ENCODE data around the gene LAMA1. TPM values are rescaled to one million over a fixed set of nuclear protein-coding genes. Genes with fewer than 3 reads are reported as not detected.

Gene LAMA1
- total RNA-seq, 1 donor from 2014 or later, result 1.4 TPM

GRCh38 chr18:7141287-7141686, 23.7 kb upstream of the LAMA1 start:
- Histone ChIP-seq H3K4me3 (no peak overlapping the region), H3K27ac (no peak overlapping the region), H3K27me3 (no peaks in the 10 kb centered on the region), H3K36me3 (no peaks in the 10 kb centered on the region), H3K4me1 (no peaks in the 10 kb centered on the region), H3K9me3 (no peaks in the 10 kb centered on the region)
- DNase-seq (no peak), ATAC-seq (no peak)
- no peak for TF ChIP-seq CTCF (IDR thresholded peaks at IDR 0.05)
- intact Hi-C loops (cut with DNase I), result no loop called here

- H3K27ac ChIP-seq, result no peak overlapping the region
- no peak for ATAC-seq
- H3K36me3 ChIP-seq, result no peaks in the 10 kb centered on the region
- intact Hi-C loops (cut with DNase I), result no loop called here
- no peaks in the 10 kb centered on the region for H3K4me1 ChIP-seq
- H3K9me3 ChIP-seq, result no peaks in the 10 kb centered on the region
- TF ChIP-seq CTCF (IDR thresholded peaks at IDR 0.05), result no peak
- no peak overlapping the region for H3K4me3 ChIP-seq
- DNase-seq, result no peak
- no peaks in the 10 kb centered on the region for H3K27me3 ChIP-seq
These were observed 21.8 kb upstream of the LAMA1 start for GRCh38 chr18:7139409-7139808.

GRCh38 chr18:7133181-7133580, 15.6 kb upstream of the LAMA1 start:
- H3K4me3 ChIP-seq, result no peak overlapping the region
- H3K27ac ChIP-seq, result no peak overlapping the region
- H3K27me3 ChIP-seq, result no peaks in the 10 kb centered on the region
- TF ChIP-seq CTCF (IDR thresholded peaks at IDR 0.05), result no peak
- no peaks in the 10 kb centered on the region for H3K9me3 ChIP-seq
- no peaks in the 10 kb centered on the region for H3K36me3 ChIP-seq
- DNase-seq, result no peak
- no peak for ATAC-seq
- intact Hi-C loops (cut with DNase I), result no loop called here
- H3K4me1 ChIP-seq, result no peaks in the 10 kb centered on the region

GRCh38 chr18:7132356-7133150, 15.0 kb upstream of the LAMA1 start:
- no peak overlapping the region for H3K4me3 ChIP-seq
- no peak for TF ChIP-seq CTCF (IDR thresholded peaks at IDR 0.05)
- intact Hi-C loops (cut with DNase I), result no loop called here
- no peaks in the 10 kb centered on the region for H3K4me1 ChIP-seq
- no peak overlapping the region for H3K27ac ChIP-seq
- ATAC-seq (no peak), DNase-seq (no peak)
- H3K27me3 ChIP-seq, result no peaks in the 10 kb centered on the region
- no peaks in the 10 kb centered on the region for H3K36me3 ChIP-seq
- H3K9me3 ChIP-seq, result no peaks in the 10 kb centered on the region

GRCh38 chr18:7122376-7122775, 4.8 kb upstream of the LAMA1 start:
- no peak overlapping the region for H3K27ac ChIP-seq
- no peak for ATAC-seq
- H3K4me3 ChIP-seq, result no peak overlapping the region
- H3K27me3 ChIP-seq, result peaks cover 11% of the 10 kb centered on the region
- no peaks in the 10 kb centered on the region for H3K36me3 ChIP-seq
- no peak for DNase-seq
- TF ChIP-seq CTCF (IDR thresholded peaks at IDR 0.05), result no peak
- intact Hi-C loops (cut with DNase I), result no loop called here
- H3K9me3 ChIP-seq, result no peaks in the 10 kb centered on the region
- H3K4me1 ChIP-seq, result peaks cover 1% of the 10 kb centered on the region
